GM19351 (cell line): ENCODE results near the gene NDC80.

Experiments
- ATAC-seq: cut with Tn5 transposase; IDR thresholded peaks from one replicate; pipeline ENCODE4 v1.9.1; 2021; ENCODE audit warnings: mild to moderate bottlenecking, moderate library complexity; ENCODE audit not compliant: unreplicated experiment

NDC80 gene

GRCh38 chr18:2555895-2556294 is 15.5 kb upstream of the NDC80 start:
- ATAC-seq = no peak

GRCh38 chr18:2557536-2557935 is 13.8 kb upstream of the NDC80 start:
- no peak for ATAC-seq

- ATAC-seq = no peak
These were observed 12.1 kb upstream of the NDC80 start for GRCh38 chr18:2559249-2559648.

- no peak for ATAC-seq
These were observed 7.0 kb upstream of the NDC80 start for GRCh38 chr18:2564373-2564772.

GRCh38 chr18:2568129-2568528 is 3.2 kb upstream of the NDC80 start:
- ATAC-seq = no peak

GRCh38 chr18:2568605-2569004 is 2.8 kb upstream of the NDC80 start:
- no peak for ATAC-seq

GRCh38 chr18:2569338-2570207 is 1.8 kb upstream of the NDC80 start:
- no peak for ATAC-seq

GRCh38 chr18:2570772-2571199 is 571 bp upstream of the NDC80 start:
- peak; percentile 49 for ATAC-seq

- ATAC-seq = peak; percentile 17
These were observed 813 bp downstream of the NDC80 start for GRCh38 chr18:2572171-2572569.

GRCh38 chr18:2572892-2573291 is 1.5 kb downstream of the NDC80 start:
- no peak for ATAC-seq

GRCh38 chr18:2573408-2573807 is 2.1 kb downstream of the NDC80 start:
- ATAC-seq = no peak

- no peak for ATAC-seq
These were observed 16.4 kb downstream of the NDC80 start for GRCh38 chr18:2587788-2588187.

GRCh38 chr18:2588666-2589344 is 17.4 kb downstream of the NDC80 start:
- ATAC-seq = no peak

- ATAC-seq = no peak
These were observed 18.1 kb downstream of the NDC80 start for GRCh38 chr18:2589345-2590068.

- no peak for ATAC-seq
These were observed 18.9 kb downstream of the NDC80 start for GRCh38 chr18:2590303-2590702.

- ATAC-seq = no peak
These were observed 26.3 kb downstream of the NDC80 start for GRCh38 chr18:2597639-2598038.

- ATAC-seq = no peak
These were observed 31.5 kb downstream of the NDC80 start for GRCh38 chr18:2602844-2603243.

- no peak for ATAC-seq
These were observed 35.0 kb downstream of the NDC80 start for GRCh38 chr18:2606335-2606734.

- ATAC-seq = no peak
These were observed 38.2 kb downstream of the NDC80 start for GRCh38 chr18:2609604-2610003.

- no peak for ATAC-seq
These were observed 39.2 kb downstream of the NDC80 start for GRCh38 chr18:2610549-2610948.

GRCh38 chr18:2612996-2613395 is 41.6 kb downstream of the NDC80 start:
- ATAC-seq = no peak
